HG03064 (cell line): ENCODE data around the gene LDLRAD4.

ENCODE experiments used
- ATAC-seq: cut with Tn5 transposase; IDR thresholded peaks from one replicate; pipeline ENCODE4 v1.9.1; 2021; ENCODE audit warnings: low read depth; ENCODE audit not compliant: unreplicated experiment

Gene LDLRAD4

GRCh38 chr18:13226533-13227144 is 8.1 kb downstream of the LDLRAD4 start:
- ATAC-seq = no peak

DNA sequence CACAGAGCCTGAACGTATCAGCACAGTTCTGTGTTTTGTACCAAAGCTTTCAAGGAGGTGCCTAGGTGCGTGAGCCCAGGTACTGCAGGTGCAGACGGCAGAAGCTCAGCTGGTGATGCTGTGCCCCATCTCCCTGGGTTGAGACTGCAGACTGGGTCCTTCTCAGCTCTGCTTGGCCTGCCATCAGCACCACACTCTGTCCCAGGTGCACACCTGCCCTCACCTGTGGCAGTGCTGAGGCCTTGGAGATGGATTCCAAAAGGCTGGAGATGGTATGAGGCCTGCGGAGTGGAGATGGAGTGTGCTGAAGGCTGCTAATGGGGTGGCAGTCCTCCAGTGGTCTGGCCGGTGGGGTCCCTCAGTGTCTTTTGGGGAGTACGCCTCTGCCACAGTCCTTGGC is 9.3 kb downstream of the LDLRAD4 start:
- no peak for ATAC-seq

- ATAC-seq = no peak
Measured at GRCh38 chr18:13229001-13229671, 10.6 kb downstream of the LDLRAD4 start.

DNA sequence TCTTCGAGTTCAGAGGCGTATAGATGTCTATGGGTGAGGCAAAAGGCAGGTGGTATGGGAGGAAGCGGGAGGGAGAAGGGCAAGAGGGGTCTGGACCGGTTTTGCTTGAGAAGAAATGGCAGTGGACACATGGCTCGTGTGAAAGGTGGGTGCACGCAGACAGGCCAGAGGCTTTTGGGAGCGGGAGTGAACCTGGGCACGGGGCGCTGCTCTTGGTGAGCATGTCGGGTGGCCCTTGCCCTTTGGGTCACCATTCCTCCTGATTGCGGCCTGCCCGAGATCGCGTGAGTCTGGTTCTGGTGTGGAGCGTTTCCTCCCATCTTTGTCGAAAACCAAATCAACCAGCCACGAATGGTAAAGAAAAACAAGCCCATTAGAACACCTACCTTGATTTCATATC is 12.6 kb downstream of the LDLRAD4 start:
- no peak for ATAC-seq

GRCh38 chr18:13232086-13232917 is 13.7 kb downstream of the LDLRAD4 start:
- ATAC-seq = no peak

DNA sequence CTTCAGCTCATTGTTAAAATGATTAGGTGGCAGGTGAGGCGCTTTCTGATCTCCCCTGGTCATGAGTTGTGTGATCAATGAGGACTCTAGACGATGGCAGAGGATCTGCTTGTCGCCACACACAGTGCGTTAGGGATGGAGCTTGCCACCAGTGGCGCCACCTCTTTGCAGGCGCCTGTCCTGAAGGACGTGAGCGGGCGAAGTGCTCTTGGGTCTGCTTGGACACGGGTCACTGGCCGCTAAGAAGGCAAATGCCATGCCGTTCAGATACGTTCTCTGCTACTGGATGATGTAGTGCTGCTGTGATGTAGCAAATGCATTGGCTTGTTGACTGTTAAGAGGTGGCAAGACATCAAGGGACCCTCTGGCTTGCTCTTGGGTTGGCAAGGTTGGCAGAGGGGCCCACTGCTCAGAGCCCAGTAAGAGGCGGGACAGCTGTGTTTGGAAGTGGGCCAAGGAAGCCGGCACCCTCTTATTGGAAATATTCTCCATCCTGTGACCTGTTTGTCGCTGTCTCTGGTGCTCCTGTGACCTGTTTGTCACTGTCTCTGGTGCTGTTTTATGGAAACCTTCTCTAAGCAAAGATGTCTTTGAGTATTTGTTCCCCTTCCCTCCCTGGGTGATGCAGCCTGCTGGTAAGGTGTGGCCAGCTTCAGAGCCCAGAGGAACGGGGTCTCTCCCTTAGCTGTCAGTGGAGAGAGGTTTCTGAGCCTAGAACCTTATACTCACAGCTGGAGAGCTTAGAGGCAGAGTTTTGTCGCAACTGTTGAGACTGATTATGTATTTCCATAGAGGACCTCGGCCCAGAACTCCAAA is 14.6 kb downstream of the LDLRAD4 start:
- no peak for ATAC-seq

DNA sequence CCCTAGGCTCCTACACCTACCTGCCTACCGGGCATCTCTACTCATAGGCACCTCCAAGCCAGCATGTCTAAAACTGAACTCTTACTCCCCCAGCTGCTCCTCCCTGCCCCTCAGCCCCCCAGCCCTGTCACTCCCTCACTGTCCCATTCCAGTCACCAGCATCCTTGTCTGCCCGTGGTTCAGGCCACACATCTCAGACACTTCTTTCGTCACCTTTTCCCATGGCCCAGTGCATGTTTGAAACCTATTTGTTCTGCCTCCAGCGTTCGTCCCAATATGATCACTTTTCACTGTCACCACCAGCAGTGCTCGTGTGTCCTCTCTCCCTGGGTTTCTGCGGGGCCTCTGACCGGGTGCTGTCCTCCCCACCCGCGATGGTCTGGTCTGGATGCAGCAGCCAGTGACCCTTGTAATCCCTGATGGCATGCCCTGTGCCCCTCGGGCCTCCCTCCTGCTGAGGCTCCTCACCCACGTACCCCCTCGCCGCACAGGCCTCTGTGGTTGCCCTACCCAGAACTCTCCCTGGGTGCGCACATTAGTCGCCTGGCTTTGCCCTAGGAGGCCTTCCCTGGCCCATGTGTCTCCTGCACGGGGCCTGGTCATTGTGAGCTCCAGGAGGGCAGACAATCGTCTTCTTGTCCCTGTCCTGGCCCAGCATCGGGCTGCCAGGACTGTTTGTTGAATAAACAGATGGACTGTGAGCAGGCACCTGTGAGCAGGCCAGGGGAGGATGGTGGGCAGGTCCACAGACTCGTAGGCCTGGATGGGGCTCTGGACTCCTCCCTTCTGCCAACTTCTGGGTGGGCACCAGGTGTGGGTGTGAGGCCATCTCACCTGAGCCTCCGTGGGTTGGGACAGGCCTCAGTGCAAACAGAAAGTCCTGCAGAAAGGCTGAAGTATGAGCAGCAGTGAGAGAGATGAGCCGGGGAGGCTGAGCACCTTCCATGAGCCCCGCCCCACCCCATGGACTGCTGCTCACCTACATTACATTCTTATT is 15.5 kb downstream of the LDLRAD4 start:
- no peak for ATAC-seq

DNA sequence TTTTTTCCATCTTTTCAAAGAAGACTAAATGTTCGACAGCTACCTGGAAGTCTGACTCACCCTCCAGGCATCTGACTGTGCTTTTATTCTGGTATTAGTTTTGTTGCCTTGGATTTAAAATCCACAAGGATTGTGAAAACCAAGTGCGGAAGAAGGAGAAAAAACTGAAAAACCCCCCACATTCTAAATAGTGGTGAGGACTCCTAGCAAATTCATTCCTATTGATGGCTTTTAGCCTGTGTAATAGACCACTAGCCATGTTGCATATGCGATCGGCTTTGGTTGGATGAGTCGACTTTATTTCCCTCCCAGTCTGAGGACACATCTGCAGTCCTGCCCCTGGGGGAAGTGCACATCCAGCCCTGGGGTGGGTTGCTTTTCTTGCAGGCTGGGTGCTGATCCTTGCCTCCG is 16.9 kb downstream of the LDLRAD4 start:
- no peak for ATAC-seq

- no peak for ATAC-seq
Measured at GRCh38 chr18:13235981-13236380, 17.4 kb downstream of the LDLRAD4 start.

GRCh38 chr18:13236411-13236810 is 17.9 kb downstream of the LDLRAD4 start:
- ATAC-seq = no peak

DNA sequence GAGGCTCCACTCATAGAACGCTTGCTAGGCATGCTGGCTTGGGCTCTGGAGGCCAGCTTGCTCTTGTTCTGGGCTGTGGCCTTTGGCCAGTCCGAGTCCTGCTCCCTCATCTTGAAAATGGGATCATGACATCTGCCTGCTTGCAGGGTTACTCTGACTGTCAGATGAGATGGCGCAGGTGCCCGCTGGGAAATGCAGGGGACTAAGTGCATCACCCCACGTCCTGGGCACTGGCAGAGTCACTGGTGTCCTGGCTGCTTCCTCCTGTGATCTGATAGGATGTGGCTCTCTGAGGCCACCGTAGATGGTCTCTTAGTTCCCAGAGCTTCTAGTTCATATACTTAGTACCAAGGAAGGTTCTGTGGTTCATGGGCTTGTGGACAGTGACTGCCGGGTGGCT is 18.5 kb downstream of the LDLRAD4 start:
- ATAC-seq = no peak

DNA sequence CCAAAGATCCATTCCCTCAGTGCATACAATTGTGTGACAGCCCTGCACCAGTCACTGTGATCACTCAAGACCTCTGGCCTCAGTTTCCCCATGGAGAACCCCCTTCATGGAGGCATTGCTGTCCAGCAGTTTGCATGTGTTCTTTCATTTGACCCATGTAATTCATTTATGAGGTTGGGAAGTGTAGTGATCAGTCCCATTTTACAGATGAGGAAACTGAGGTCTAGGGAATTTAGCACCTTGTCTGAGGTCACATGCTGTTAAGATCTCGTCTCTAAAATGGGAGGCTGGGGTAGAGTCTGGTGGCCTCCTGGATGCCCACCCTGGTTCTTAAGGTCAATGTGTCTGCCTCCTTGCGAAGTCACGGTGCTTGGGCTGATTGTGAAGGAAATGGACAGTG is 19.1 kb downstream of the LDLRAD4 start:
- ATAC-seq = no peak

GRCh38 chr18:13239171-13239956 is 20.8 kb downstream of the LDLRAD4 start:
- ATAC-seq = no peak

- no peak for ATAC-seq
Measured at GRCh38 chr18:13240060-13240725, 21.6 kb downstream of the LDLRAD4 start.

DNA sequence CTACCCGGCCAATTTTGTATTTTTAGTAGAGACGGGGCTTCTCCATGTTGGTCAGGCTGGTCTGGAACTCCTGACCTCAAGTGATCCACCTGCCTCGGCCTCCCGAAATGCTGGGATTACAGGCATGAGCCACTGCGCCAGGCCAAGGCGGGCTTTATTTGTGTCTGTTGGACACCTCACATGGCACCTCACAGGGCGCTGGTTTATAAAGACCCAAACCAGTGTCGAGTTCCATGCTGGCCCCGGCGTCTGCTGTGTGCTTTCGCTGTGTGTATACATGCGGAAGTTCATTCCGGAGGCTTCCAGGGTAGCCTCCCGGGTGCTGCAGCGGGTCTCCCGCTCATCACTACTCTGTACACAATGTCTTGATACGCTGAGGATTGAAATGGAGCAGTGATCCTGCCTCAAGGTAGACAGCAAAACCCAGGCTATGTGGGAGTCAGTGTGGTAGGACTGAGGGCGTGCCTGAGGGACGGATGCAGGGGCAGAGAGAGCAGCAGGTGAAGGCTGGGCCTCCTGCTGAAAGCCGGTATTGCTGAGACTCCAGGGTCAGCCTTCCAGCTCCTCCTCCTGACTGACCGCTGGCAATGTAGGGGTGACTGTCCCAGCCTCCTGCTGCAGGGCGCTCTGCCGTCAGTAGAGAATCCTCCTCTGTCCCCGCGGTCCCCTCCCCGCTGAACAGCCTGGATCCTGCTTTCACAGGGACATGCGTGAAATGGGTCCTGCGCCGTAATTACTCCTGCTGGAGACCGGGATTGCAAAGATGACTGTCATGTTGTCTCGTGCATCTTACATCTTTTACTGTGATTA is 22.7 kb downstream of the LDLRAD4 start:
- ATAC-seq = no peak

DNA sequence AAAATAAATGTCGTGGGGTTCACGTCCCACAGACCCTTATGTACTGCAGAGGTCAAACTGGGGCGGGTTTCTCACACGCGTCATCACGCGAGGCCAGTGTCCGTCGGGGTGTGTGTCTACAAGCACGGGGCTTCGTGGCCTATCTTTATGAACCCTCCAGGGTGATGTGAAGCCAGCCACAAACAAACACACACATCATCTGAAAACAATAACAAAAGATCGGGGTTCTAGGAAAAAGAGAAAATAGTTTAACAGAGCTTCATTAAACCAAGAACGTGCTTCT is 23.3 kb downstream of the LDLRAD4 start:
- no peak for ATAC-seq

- ATAC-seq = no peak
Measured at GRCh38 chr18:13242797-13243196, 24.2 kb downstream of the LDLRAD4 start.

DNA sequence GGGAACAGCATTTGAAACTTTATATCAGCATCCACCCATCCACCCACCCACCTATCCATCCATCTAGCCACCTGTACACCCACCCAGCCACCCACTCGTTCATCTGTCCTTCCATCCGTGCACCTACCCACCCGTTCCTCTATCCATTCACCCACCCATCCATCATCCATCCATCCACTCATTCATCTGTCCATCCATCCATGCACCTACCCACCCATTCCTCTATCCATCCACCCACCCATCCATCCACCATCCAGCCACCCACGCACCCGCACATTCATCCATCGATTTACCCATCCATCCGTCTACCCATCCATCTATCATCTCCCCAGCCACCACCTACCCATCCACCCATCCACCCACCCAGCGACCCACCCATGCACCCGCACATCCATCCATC is 24.8 kb downstream of the LDLRAD4 start:
- no peak for ATAC-seq
